PFSK-1 (cell line): ENCODE results near the gene ADGRE1.

ENCODE experiments used
- FOXP2 ChIP-seq: optimal IDR thresholded peaks from 2 replicates; pipeline ENCODE3; 2011; ENCODE audit warnings: borderline replicate concordance, control low read depth, inconsistent platforms; ENCODE audit not compliant: insufficient read depth; ENCODE audit errors: extremely low read length, extremely low read depth
- POLR2AphosphoS5 ChIP-seq: IDR thresholded peaks from 2 replicates; pipeline ENCODE4 v1.6.1; 2012; ENCODE audit warnings: low read depth, mild to moderate bottlenecking, control low read depth, low read length, moderate library complexity
- SIN3A ChIP-seq: IDR thresholded peaks from 2 replicates; pipeline ENCODE4 v1.6.1; 2012; ENCODE audit warnings: mild to moderate bottlenecking, low read length, moderate library complexity, borderline replicate concordance; ENCODE audit not compliant: insufficient read depth
- TAF1 ChIP-seq: IDR thresholded peaks from 2 replicates; pipeline ENCODE4 v1.6.1; 2012; ENCODE audit warnings: low read length, control low read depth, borderline replicate concordance; ENCODE audit not compliant: insufficient read depth
- TF ChIP-seq, protein P1 (sequence below), 2 experiments: IDR thresholded peaks; 2 replicates each; pipeline versions ENCODE4 v1.6.1 to v1.8.0; 2011 to 2012; ENCODE audit warnings: low read depth in 2 of 2, low read length in 2 of 2, control low read depth in 1 of 2, inconsistent platforms in 1 of 2, mild to moderate bottlenecking in 1 of 2, moderate library complexity in 1 of 2; ENCODE audit not compliant: insufficient read depth in 1 of 2

Gene ADGRE1

GRCh38 chr19:6988257-6988656 is 100.9 kb downstream of the ADGRE1 start:
- TF ChIP-seq TAF1 (no peak), SIN3A (no peak), FOXP2 (no peak), POLR2AphosphoS5 (no peak)
- TF ChIP-seq, protein P1, sequence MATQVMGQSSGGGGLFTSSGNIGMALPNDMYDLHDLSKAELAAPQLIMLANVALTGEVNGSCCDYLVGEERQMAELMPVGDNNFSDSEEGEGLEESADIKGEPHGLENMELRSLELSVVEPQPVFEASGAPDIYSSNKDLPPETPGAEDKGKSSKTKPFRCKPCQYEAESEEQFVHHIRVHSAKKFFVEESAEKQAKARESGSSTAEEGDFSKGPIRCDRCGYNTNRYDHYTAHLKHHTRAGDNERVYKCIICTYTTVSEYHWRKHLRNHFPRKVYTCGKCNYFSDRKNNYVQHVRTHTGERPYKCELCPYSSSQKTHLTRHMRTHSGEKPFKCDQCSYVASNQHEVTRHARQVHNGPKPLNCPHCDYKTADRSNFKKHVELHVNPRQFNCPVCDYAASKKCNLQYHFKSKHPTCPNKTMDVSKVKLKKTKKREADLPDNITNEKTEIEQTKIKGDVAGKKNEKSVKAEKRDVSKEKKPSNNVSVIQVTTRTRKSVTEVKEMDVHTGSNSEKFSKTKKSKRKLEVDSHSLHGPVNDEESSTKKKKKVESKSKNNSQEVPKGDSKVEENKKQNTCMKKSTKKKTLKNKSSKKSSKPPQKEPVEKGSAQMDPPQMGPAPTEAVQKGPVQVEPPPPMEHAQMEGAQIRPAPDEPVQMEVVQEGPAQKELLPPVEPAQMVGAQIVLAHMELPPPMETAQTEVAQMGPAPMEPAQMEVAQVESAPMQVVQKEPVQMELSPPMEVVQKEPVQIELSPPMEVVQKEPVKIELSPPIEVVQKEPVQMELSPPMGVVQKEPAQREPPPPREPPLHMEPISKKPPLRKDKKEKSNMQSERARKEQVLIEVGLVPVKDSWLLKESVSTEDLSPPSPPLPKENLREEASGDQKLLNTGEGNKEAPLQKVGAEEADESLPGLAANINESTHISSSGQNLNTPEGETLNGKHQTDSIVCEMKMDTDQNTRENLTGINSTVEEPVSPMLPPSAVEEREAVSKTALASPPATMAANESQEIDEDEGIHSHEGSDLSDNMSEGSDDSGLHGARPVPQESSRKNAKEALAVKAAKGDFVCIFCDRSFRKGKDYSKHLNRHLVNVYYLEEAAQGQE (IDR thresholded peaks at IDR 0.05; ENCODE audit: insufficient read depth in 1 of 2, low read depth in 2 of 2, low read length in 2 of 2): no peak
